Adrenal gland (tissue), 5 donors: ENCODE data around the gene PARD6B.
"Not testable (repeated sequence)": the region's sequence is repeated elsewhere in the genome, so short reads cannot be mapped to it uniquely, and the experiment has no call there.

Experiments
- CTCF ChIP-seq, 6 experiments: fragments of 450-650 bp in 4 of 6; fragments of 200-600 bp in 2 of 6; sonication (generic) in 1 of 6; IDR thresholded peaks; 1 replicate in 5 of 6; 2 replicates in 1 of 6; pipeline versions ENCODE4 v1.5.1 to v1.8.0; 2016 to 2021; ENCODE audit warnings: antibody characterized with exemption in 6 of 6, mild to moderate bottlenecking in 2 of 6, moderate library complexity in 1 of 6
- POLR2A ChIP-seq, 2 donors: fragments of 450-650 bp; IDR thresholded peaks; one replicate each; pipeline ENCODE4 v1.6.1; 2017; ENCODE audit warnings: antibody characterized with exemption in 2 of 2, mild to moderate bottlenecking in 2 of 2, moderate library complexity in 1 of 2
- donor health status: DM: no; HTN: no; CAD: no.

GRCh38 chr20:50793575-50794016 lies 62.2 kb downstream of the PARD6B start:
- not testable (repeated sequence) for TF ChIP-seq POLR2A (IDR thresholded peaks at IDR 0.05)
- TF ChIP-seq CTCF (IDR thresholded peaks at IDR 0.05), result peak in 3 of 6 experiments; percentile 7 to 25 (median 23)
